IMR-90 (cell line): ENCODE data around the gene SARDH. TPM values are rescaled to one million over a fixed set of nuclear protein-coding genes. Genes with fewer than 3 reads are reported as not detected.
A peak's percentile ranks its signal among the peaks of the same experiment; 100 is the strongest.

ENCODE experiments used
- ATAC-seq: fragments of 200-7000 bp; cut with Tn5 transposase; 2 replicates; pipeline ENCODE4 v1.9.1; 2020; ENCODE audit warnings: low read depth, mild to moderate bottlenecking, moderate library complexity
- BruUV-seq: library from RNA; stranded (reverse); fragments of 400-500 nt; replicated peaks from 2 replicates; lab custom pipeline; 2021; lab: Mats Ljungman, UMichigan
- CTCF ChIA-PET: fragments of 300-600 bp; formaldehyde crosslinking; extraction: SDS; loops from one replicate; lab custom pipeline; 2021; ENCODE audit warnings: antibody characterized with exemption; lab: Yijun Ruan, JAX
- POLR2A ChIA-PET: fragments of 300-600 bp; sonication (Branson Sonifier 250); formaldehyde crosslinking; loops from one replicate; lab custom pipeline; 2022; ENCODE audit warnings: antibody characterized with exemption; ENCODE audit not compliant: unreplicated experiment; lab: Charles Lee
- DNase-seq: peaks from one replicate; pipeline ENCODE4 v3.0.0; 2013
- H2AFZ ChIP-seq: replicated peaks from 2 replicates; pipeline ENCODE3; 2013; ENCODE audit warnings: low read length, mild to moderate bottlenecking; ENCODE audit not compliant: poor library complexity
- H2AK5ac ChIP-seq: 2 replicates; pipeline ENCODE4 v1.6.1; 2013; ENCODE audit warnings: low read depth, low read length, inconsistent platforms
- H2AK9ac ChIP-seq: replicated peaks from 2 replicates; pipeline ENCODE3; 2013; ENCODE audit warnings: mild to moderate bottlenecking, low read depth, low read length, moderate library complexity; ENCODE audit not compliant: poor library complexity
- H2BK120ac ChIP-seq: 2 replicates; pipeline ENCODE4 v1.6.1; 2013; ENCODE audit warnings: low read depth, low read length, inconsistent platforms
- H2BK15ac ChIP-seq: 3 replicates; pipeline ENCODE4 v1.6.1; 2013; ENCODE audit warnings: low read depth, low read length, inconsistent platforms
- H2BK20ac ChIP-seq: 2 replicates; pipeline ENCODE4 v1.6.1; 2013; ENCODE audit warnings: low read depth, mild to moderate bottlenecking, inconsistent platforms, low read length, moderate library complexity
- H2BK5ac ChIP-seq: 2 replicates; pipeline ENCODE4 v1.6.1; 2013; ENCODE audit warnings: mild to moderate bottlenecking, low read depth, low read length, inconsistent platforms; ENCODE audit not compliant: poor library complexity, severe bottlenecking
- H3K14ac ChIP-seq: replicated peaks from 2 replicates; pipeline ENCODE4 v1.6.1; 2013; ENCODE audit warnings: low read depth, low read length, inconsistent platforms
- H3K18ac ChIP-seq: 2 replicates; pipeline ENCODE4 v1.6.1; 2013; ENCODE audit warnings: low read depth, low read length, control low read depth
- H3K23ac ChIP-seq: 2 replicates; pipeline ENCODE4 v1.6.1; 2013; ENCODE audit warnings: low read depth, low read length, inconsistent platforms
- H3K27ac ChIP-seq: 2 replicates; pipeline ENCODE4 v1.5.1; 2013; ENCODE audit warnings: mild to moderate bottlenecking, control low read depth, low read length; ENCODE audit not compliant: insufficient read depth
- H3K27me3 ChIP-seq: 2 replicates; pipeline ENCODE4 v1.6.1; 2013; ENCODE audit warnings: low read length; ENCODE audit not compliant: control insufficient read depth, insufficient read depth
- H3K36me3 ChIP-seq: 2 replicates; pipeline ENCODE4 v1.6.1; 2013; ENCODE audit warnings: low read length, mixed read lengths; ENCODE audit not compliant: control insufficient read depth, insufficient read depth
- H3K4ac ChIP-seq: 2 replicates; pipeline ENCODE4 v1.6.1; 2013; ENCODE audit warnings: low read depth, low read length, inconsistent platforms
- H3K4me1 ChIP-seq: 2 replicates; pipeline ENCODE4 v1.6.1; 2013; ENCODE audit warnings: low read length, mixed read lengths; ENCODE audit not compliant: control insufficient read depth, insufficient read depth
- H3K4me2 ChIP-seq: 2 replicates; pipeline ENCODE4 v1.6.1; 2013; ENCODE audit warnings: low read depth, mild to moderate bottlenecking, control low read depth, low read length, moderate library complexity
- H3K4me3 ChIP-seq: 2 replicates; pipeline ENCODE4 v1.5.1; 2013; ENCODE audit warnings: low read depth, mild to moderate bottlenecking, control low read depth, low read length, moderate library complexity; ENCODE audit not compliant: insufficient read depth
- H3K56ac ChIP-seq: 2 replicates; pipeline ENCODE4 v1.6.1; 2013; ENCODE audit warnings: low read length, inconsistent platforms; ENCODE audit not compliant: insufficient read depth; ENCODE audit errors: extremely low read depth
- H3K79me1 ChIP-seq, 2 experiments: 2 replicates each; pipeline ENCODE4 v1.6.1; 2013; ENCODE audit warnings: low read length in 2 of 2, inconsistent platforms in 1 of 2, low read depth in 1 of 2
- H3K9ac ChIP-seq: 2 replicates; pipeline ENCODE4 v1.6.1; 2013; ENCODE audit warnings: low read depth, low read length, control low read depth
- H3K9me1 ChIP-seq: 2 replicates; pipeline ENCODE4 v1.6.1; 2013; ENCODE audit warnings: low read length, inconsistent platforms; ENCODE audit not compliant: insufficient read depth
- H3K9me3 ChIP-seq: 2 replicates; pipeline ENCODE4 v1.6.1; 2013; ENCODE audit warnings: low read length; ENCODE audit not compliant: control insufficient read depth, insufficient read depth
- H4K20me1 ChIP-seq: 2 replicates; pipeline ENCODE4 v1.6.1; 2013; ENCODE audit warnings: low read length, inconsistent platforms; ENCODE audit not compliant: insufficient read depth
- H4K5ac ChIP-seq: 2 replicates; pipeline ENCODE4 v1.6.1; 2013; ENCODE audit warnings: mild to moderate bottlenecking, low read depth, low read length, control low read depth
- H4K8ac ChIP-seq, 2 experiments: 2 replicates each; pipeline ENCODE4 v1.6.1; 2013; ENCODE audit warnings: low read depth in 2 of 2, low read length in 2 of 2, control low read depth in 1 of 2, inconsistent platforms in 1 of 2
- H4K91ac ChIP-seq: 2 replicates; pipeline ENCODE4 v1.6.1; 2013; ENCODE audit warnings: low read depth, low read length, inconsistent platforms; ENCODE audit not compliant: insufficient read depth
- BHLHE40 ChIP-seq: fragments of 150-350 bp; IDR thresholded peaks from 2 replicates; pipeline ENCODE4 v1.6.1; 2016; ENCODE audit warnings: mild to moderate bottlenecking, low read depth, low read length
- CEBPB ChIP-seq: IDR thresholded peaks from 2 replicates; pipeline ENCODE4 v1.6.1; 2012; ENCODE audit warnings: low read depth, low read length, improper control_type of control experiment
- CHD1 ChIP-seq: IDR thresholded peaks from 2 replicates; pipeline ENCODE4 v1.6.1; 2012; ENCODE audit warnings: low read depth, low read length, improper control_type of control experiment
- ELK1 ChIP-seq: fragments of 150-350 bp; IDR thresholded peaks from 2 replicates; pipeline ENCODE4 v1.6.1; 2016; ENCODE audit warnings: low read depth, mild to moderate bottlenecking, low read length, moderate library complexity, borderline replicate concordance
- FOS ChIP-seq: fragments of 150-350 bp; IDR thresholded peaks from 2 replicates; pipeline ENCODE4 v1.6.1; 2016; ENCODE audit warnings: low read depth, low read length
- MAFK ChIP-seq: IDR thresholded peaks from 2 replicates; pipeline ENCODE4 v1.6.1; 2012; ENCODE audit warnings: low read depth, low read length, improper control_type of control experiment
- MAZ ChIP-seq: IDR thresholded peaks from 2 replicates; pipeline ENCODE4 v1.6.1; 2012; ENCODE audit warnings: low read depth, mild to moderate bottlenecking, low read length, improper control_type of control experiment, moderate library complexity, borderline replicate concordance
- MXI1 ChIP-seq: IDR thresholded peaks from 2 replicates; pipeline ENCODE4 v1.6.1; 2012; ENCODE audit warnings: low read depth, mild to moderate bottlenecking, low read length, moderate library complexity, borderline replicate concordance
- NFE2L2 ChIP-seq: fragments of 150-350 bp; IDR thresholded peaks from 2 replicates; pipeline ENCODE4 v1.6.1; 2016; ENCODE audit warnings: low read depth, mild to moderate bottlenecking, low read length
- POLR2A ChIP-seq: IDR thresholded peaks from 2 replicates; pipeline ENCODE4 v1.6.1; 2012; ENCODE audit warnings: mild to moderate bottlenecking, low read depth, low read length
- RAD21 ChIP-seq: IDR thresholded peaks from 2 replicates; pipeline ENCODE4 v1.6.1; 2012; ENCODE audit warnings: low read length, improper control_type of control experiment
- RCOR1 ChIP-seq: IDR thresholded peaks from 2 replicates; pipeline ENCODE4 v1.6.1; 2012; ENCODE audit warnings: mild to moderate bottlenecking, low read length, improper control_type of control experiment; ENCODE audit not compliant: insufficient replicate concordance
- RFX5 ChIP-seq: IDR thresholded peaks from 2 replicates; pipeline ENCODE4 v1.8.0; 2012; ENCODE audit warnings: low read depth, mild to moderate bottlenecking, low read length, moderate library complexity
- SMC3 ChIP-seq: fragments of 150-350 bp; IDR thresholded peaks from 2 replicates; pipeline ENCODE4 v1.6.1; 2016; ENCODE audit warnings: low read depth, mild to moderate bottlenecking, antibody characterized with exemption, low read length, moderate library complexity
- USF2 ChIP-seq: fragments of 150-350 bp; IDR thresholded peaks from 2 replicates; pipeline ENCODE4 v1.6.1; 2017; ENCODE audit warnings: mild to moderate bottlenecking, antibody characterized with exemption, low read length, low read depth
- WGBS, 2 experiments: methylation state at CpG; one replicate each; pipeline versions ENCODE4 v1.1.5 to v1.1.7; 2013; ENCODE audit warnings: missing lambda C conversion rate in 2 of 2; ENCODE audit not compliant: insufficient read length in 1 of 2; ENCODE audit errors: extremely low coverage in 2 of 2; 5-methylcytosine and 5-hydroxymethylcytosine counted together
- dilution Hi-C: fragments of 300-500 bp; cut with HindIII; formaldehyde crosslinking; loops from one replicate; pipeline ENCODE4 v1.14.3; 2018; ENCODE audit warnings: low sequenced_read_pairs; ENCODE audit not compliant: unreplicated experiment
- in situ Hi-C: fragments of 300-500 bp; cut with MboI; formaldehyde crosslinking; loops from 3 replicates; pipeline ENCODE4 v1.14.3; 2019; ENCODE audit warnings: low sequenced_read_pairs, inconsistent platforms, mixed read lengths
- intact Hi-C: fragments of 100-400 bp; cut with micrococcal nuclease; formaldehyde crosslinking; loops from 2 replicates; pipeline ENCODE4 v1.10.0; 2022
- polyA plus RNA-seq, 3 experiments: library from polyadenylated mRNA; depleted of rRNA; stranded (reverse); fragments of >200 nt; gene quantifications; 2 replicates each; pipeline ENCODE4 v1.2.3, GENCODE V29; 2012; ENCODE audit warnings: low replicate concordance in 1 of 3
- total RNA-seq: library from RNA; depleted of rRNA; stranded (reverse); fragments of >200 nt; gene quantifications from 2 replicates; pipeline ENCODE4 v1.2.3, GENCODE V29; 2012

The SARDH gene
- total and polyA plus RNA-seq, 2 of the 4 experiments (the other 2 are of a cell fraction), result 5.0 to 7.5 TPM

GRCh38 chr9:133706307-133707050 is 31.7 kb downstream of the SARDH start:
- in situ Hi-C loops, result no loop called here
- H3K4me3 ChIP-seq, result no peak overlapping the region
- H3K14ac ChIP-seq, result no peak overlapping the region
- no peaks in the 10 kb centered on the region for H3K9me3 ChIP-seq
- H3K36me3 ChIP-seq, result no peaks in the 10 kb centered on the region
- 21% methylated on average over 6 of the region's 12 CpGs; no CpG with 5 or more reads in 1 of the 2 experiments for WGBS, 2 experiments
- ChIA-PET CTCF (no interaction called here), POLR2A (no interaction called here)
- peaks cover 0 to 7% of the 10 kb centered on the region in 2 experiments; a peak in 2 of 4 replicates for H3K79me1 ChIP-seq
- no TSS peak for BruUV-seq
- peak overlapping the region; percentile 3; the same call in 1 of the 2 replicates for H2BK20ac ChIP-seq
- H4K20me1 ChIP-seq, result no peaks in the 10 kb centered on the region
- peaks cover 2% of the 10 kb centered on the region; the same call in 1 of the 2 replicates for H3K27me3 ChIP-seq
- no peak overlapping the region for H3K23ac ChIP-seq
- H2AK5ac ChIP-seq, result peak overlapping the region; percentile 25; the same call in 1 of the 2 replicates
- H4K91ac ChIP-seq, result peak overlapping the region; percentile 50; the same call in 1 of the 2 replicates
- peak overlapping the region in 1 of 2 experiments; percentile 52; a peak in 2 of 4 replicates for H4K8ac ChIP-seq
- no peak overlapping the region for H3K27ac ChIP-seq
- peaks cover 20% of the 10 kb centered on the region for H3K4me1 ChIP-seq
- H3K18ac ChIP-seq, result peak overlapping the region; percentile 2; the same call in 1 of the 2 replicates
- ATAC-seq, result no peak
- no peak overlapping the region for H4K5ac ChIP-seq
- DNase-seq, result no peak
- no peak overlapping the region for H2AK9ac ChIP-seq
- peak overlapping the region; percentile 16; the same call in 1 of the 2 replicates for H3K4me2 ChIP-seq
- no peak overlapping the region for H3K56ac ChIP-seq
- H3K9ac ChIP-seq, result no peak overlapping the region
- H2AFZ ChIP-seq, result peak overlapping the region; percentile 0
- H3K9me1 ChIP-seq, result peaks cover 6% of the 10 kb centered on the region
- H2BK15ac ChIP-seq, result no peak overlapping the region
- H2BK5ac ChIP-seq, result no peak overlapping the region
- intact Hi-C loops, result no loop called here
- dilution Hi-C loops, result no loop called here
- peak overlapping the region; percentile 22; the same call in 1 of the 2 replicates for H3K4ac ChIP-seq
- H2BK120ac ChIP-seq, result 0 out of 2 replicates have a peak overlapping the region, but pooled peaks have one; percentile 31
- no peak for TF ChIP-seq NFE2L2
- no peak for TF ChIP-seq POLR2A
- TF ChIP-seq RFX5, result no peak
- no peak for TF ChIP-seq MAFK
- TF ChIP-seq MAZ, result no peak
- no peak for TF ChIP-seq ELK1
- no peak for TF ChIP-seq MXI1
- TF ChIP-seq CHD1, result no peak
- TF ChIP-seq SMC3, result no peak
- TF ChIP-seq FOS, result no peak
- TF ChIP-seq CEBPB, result no peak
- no peak for TF ChIP-seq BHLHE40
- no peak for TF ChIP-seq RAD21
- TF ChIP-seq USF2, result no peak
- TF ChIP-seq RCOR1, result no peak
